Measurements from ENCODE around the gene IRF4.

- no peak for TF ChIP-seq CTCF (IDR thresholded peaks at IDR 0.05)
- TF ChIP-seq POLR2A (IDR thresholded peaks at IDR 0.05): no peak
These were observed 5.9 kb upstream of the IRF4 start for GRCh38 chr6:385614-386013.
